HG03469 (cell line): ENCODE data around the gene CHRNA4.
"Not testable (repeated sequence)": the region's sequence is repeated elsewhere in the genome, so short reads cannot be mapped to it uniquely, and the experiment has no call there.

Source experiments
- ATAC-seq: cut with Tn5 transposase; IDR thresholded peaks from one replicate; pipeline ENCODE4 v1.9.1; 2021; ENCODE audit warnings: mild to moderate bottlenecking, moderate library complexity, moderate number of reproducible peaks; ENCODE audit not compliant: unreplicated experiment

The CHRNA4 gene

DNA sequence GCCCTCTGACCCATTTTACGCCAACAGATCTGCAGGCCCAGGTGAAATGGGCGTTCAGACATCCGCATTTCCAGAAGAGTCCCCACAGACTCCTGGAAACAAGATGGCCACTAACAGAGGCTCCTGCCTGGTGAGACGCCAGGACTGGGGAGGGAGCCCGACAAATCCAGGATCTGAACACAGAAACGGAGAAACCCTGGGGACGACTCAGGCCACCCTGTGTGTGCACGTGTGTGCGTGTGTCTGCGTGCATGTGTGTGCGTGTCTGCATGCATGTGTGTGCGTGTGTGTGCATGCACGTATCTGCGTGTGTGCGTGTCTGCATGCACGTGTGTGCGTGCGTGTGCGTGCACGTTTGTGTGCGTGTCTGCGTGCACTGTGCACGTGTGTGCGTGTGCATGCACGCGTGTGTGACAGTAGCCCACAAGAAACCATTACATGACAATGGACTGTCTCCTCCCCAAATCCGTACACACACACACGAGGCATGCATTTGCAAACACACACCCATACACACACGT, 24.9 kb downstream of the CHRNA4 start:
- no peak for ATAC-seq

DNA sequence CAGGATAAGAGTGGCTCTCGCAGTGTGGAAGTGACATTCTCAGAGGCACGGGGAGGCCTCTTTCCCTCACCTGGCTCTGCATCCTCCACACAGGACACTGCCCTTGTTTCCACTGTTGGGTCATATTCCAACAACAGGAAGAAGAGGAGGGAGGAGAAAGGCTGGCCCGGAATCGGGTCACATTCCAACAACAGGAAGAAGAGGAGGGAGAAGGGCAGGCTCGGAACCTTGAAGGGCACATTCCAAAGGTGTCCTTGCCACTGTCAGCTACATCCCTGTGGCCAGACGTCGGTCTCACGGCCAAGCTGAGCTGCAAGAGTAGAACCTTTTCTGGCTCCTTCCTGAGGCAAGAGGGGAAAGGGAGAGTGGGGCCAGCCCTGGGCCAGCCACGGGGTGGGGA, 25.4 kb downstream of the CHRNA4 start:
- ATAC-seq: no peak

DNA sequence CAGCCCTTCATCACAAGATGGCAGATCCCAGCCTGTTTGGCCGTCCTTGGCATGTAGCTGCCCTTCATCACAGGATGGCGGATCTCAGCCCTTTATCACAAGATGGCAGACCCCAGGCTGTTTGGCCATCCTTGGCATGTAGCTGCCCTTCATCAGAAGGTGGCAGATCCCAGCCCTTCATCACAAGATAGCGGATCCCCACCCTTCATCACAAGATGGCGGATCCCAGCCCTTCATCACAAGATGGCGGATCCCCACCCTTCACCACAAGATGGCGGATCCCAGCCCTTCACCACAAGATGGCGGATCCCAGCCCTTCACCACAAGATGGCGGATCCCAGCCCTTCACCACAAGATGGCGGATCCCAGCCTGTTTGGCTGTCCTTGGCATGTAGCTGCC, 26.1 kb downstream of the CHRNA4 start:
- ATAC-seq: not testable (repeated sequence)

DNA sequence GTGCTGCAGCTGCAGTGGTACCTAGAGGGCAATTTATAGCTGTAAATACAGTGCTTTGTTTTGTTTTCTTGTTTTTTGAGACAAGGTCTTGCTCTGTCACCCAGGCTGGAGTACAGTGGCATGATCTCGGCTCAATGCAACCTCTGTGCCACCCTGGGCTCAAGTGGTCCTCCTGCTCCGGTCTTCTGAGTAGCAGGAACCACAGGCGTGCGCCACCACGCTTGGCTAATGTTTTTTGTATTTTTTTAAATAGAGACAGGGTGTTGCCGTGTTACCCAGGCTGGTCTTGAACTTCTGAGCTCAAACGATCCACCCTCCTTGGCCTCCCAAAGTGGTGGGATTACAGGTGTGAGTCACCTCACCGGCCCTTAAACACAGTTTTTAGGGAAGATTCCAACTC, 26.8 kb downstream of the CHRNA4 start:
- ATAC-seq: no peak

DNA sequence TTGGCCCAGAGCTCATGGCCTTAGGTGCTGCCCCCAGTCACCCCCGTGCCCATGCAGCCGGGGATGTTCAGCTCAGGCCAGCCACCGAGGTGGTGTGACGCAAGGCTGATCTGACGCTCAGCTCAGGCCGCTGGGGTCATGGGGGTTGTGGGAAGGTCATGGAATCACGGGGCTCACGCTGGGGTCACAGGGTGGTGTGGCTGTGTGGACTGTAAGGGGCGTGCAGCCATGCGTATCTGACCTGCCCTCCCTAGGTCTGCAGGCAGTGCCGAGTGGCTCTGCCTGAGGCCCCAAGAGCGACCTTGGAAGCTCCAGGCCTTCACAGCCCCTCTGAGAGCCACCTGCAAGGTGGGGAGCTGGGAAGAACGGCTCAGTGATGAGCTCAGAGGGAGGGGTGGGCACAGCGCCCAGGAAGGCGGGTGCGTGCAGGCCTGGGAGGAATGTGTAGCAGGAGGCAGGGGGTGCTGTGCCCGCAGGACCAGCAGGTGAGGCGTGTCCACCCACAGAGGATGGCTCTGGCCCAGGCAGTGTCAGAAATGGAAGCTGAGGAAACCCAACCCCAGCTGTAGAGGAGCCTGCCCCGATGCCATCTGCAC, 27.8 kb downstream of the CHRNA4 start:
- no peak for ATAC-seq

DNA sequence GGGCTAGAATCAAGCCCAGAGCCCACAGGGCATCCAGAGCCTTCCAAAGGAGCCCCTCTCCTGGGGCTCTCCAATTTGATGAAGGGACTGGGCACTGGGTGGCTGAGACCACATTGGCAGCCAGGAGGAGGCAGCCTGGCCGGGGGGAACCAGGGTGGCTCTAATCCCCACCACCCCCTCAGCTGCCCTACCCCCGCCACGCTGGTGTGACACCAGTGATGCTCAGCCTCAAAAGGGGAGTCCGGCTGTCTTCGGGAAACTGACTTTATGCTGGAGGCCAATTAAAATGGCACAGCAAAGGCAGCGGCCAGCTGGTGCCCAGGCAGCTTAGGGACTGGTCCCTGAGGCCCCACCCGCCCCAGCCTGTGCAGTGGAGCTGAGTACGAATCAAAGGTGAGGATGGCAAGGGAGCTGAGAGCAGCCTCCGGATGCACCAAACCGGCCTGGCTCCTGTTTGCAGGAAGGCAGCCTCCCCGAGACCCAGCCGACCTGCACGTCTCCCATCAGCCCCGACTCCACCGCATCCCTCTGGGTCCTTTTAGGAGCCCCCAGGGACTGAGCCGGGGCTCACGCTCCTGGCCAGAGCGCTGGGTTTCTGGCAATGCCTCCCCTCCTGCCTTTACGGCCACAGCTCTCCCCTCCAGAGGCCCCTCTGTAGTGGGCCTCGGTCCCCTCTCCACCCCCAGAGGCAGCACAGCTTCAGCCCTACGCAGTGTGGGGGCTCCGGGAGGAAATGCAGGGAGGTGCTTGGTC, 28.5 kb downstream of the CHRNA4 start:
- no peak for ATAC-seq

DNA sequence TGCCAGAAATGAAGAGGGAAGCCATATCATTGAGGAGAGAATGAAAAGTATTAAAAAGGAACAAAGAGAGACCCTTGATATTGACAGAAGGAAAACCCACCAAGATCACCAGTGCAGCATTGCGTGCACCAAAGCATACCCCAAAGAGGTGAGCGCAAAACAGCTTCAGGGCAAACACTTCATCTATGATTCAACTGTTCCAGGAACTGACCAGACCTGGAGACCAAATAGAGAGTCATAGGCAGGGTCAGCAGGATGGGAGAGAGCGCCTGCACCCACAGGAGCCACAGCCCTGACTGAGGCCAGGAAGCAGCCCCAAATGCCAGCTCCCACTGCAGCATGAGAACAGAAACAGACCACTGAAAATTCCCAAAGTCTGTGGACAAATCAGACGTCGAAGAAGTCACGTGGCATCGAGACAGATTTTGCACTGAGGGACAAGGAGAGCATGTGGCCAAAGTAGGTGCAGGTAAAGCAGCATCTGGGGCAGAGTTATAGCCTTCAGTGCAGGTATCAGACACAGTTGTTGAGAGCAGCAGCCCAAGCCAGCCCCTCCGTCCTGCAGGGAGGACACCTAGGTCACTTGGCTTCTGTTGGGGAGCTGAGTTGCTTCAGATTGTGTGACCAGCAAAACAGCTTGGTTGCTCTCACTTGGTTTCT, 29.3 kb downstream of the CHRNA4 start:
- ATAC-seq: no peak

DNA sequence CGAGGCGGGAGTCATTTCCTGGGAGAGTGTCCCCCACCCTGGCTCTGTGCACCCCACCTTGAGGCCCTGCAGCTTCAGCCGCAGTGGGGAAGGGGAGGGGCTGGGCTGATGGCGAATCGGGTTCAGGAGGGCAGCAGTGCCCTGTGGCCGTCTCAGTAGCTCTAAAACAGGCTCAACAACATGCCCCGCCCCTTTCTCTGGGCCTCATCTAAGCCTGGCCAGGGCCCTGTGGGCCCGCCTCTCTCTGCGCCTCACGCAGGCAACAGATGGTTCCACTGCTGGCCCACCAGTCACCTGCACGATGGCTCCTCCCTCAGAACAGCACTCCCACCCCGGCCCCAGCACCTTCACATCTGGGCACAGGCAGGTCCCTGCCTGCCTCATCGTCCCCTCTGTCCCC, 30.2 kb downstream of the CHRNA4 start:
- ATAC-seq: no peak

DNA sequence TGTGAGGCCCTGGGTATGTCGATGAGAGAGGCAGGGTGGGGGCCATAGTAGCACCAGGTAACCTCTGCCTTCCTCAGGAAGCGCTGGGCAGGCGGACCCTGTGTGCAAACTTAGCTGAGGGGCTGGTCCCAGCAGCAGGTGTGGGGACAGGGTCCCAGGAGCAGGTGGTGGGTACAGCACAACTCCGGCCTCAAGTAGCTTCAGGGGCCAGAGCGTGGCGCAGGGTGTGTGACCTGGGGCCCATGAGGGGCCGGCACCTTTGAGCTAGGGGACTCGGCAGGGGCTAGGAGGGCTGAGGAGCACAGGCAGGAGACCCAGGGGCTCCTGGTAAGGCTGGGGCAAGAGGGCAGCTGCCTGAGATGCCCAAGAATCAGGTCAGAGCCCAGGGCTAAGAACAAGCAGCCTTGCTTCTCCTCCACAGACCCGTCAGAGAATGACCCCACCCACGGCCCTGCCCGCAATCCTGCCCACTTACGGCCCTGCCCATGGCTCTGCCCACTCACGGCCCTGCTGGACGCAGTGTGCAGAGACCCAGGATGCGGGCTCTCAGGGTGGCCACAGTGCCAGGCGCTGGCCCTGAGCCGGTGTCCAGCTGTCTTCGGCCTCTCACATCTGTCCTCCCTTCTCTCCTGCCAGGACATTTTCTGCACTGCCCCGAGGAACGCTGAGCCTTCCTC, 30.9 kb downstream of the CHRNA4 start:
- no peak for ATAC-seq

DNA sequence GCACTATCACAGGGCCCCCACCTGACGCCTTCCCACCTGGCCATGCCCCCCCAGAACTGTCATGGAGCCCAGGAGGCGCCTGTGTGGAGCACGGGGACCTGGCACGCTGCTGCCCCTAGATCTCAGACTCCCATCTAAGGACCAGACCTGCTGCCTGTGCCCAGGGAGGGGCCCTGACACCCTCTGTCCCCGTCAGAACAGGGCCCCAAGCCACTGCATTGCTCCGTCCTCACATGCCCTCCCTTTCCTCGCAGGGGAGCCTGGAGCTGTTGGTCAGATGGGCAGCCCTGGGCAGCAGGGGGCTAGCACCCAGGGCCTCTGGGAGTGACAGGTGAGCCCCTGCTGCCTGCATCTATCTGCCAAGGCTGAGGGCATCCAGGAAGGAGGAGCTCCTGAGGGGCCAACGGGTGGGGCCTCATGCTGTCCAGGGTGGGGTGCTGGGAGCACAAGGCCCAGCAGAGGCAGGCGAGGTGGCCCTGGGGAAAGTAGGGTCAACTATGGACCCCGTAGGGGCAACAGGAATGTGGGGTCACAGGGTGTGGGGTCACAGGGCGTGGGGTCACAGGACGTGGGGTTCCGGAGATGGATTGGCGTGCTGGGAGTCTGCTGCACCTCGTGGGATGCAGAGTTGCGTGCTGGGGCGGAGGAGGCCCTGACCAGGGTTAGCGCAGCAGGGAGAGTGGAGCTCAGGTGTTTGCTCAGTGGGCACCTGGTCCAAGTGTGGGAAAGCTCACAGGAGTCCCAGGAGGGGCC, 31.6 kb downstream of the CHRNA4 start:
- no peak for ATAC-seq

DNA sequence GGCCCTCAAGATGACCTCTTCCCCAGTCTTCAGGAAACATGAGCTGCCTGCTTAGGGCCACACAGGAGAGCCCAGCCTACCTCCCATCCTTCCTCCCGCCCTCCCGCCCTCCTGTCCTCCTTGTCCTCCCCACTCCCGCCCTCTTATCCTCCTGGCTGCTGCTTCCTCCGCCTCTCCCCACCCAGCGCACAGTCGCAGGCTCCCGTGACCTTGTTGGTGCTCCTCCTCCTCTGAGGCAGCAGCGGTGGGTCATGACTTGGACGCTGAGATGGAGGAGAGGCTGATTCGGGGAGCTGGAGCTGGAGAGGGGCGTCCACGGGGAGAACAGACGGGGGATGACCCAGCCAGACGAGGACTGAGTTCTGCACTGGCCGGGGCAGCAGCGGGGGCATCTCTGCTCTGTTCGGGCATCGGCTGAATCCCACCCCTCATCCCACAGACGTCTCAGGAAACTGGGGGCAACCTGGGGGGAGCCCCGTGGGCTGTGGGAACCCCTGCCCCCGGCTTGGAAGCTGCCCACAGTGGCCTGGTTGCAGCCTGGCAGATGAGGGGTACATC, 32.4 kb downstream of the CHRNA4 start:
- no peak for ATAC-seq

DNA sequence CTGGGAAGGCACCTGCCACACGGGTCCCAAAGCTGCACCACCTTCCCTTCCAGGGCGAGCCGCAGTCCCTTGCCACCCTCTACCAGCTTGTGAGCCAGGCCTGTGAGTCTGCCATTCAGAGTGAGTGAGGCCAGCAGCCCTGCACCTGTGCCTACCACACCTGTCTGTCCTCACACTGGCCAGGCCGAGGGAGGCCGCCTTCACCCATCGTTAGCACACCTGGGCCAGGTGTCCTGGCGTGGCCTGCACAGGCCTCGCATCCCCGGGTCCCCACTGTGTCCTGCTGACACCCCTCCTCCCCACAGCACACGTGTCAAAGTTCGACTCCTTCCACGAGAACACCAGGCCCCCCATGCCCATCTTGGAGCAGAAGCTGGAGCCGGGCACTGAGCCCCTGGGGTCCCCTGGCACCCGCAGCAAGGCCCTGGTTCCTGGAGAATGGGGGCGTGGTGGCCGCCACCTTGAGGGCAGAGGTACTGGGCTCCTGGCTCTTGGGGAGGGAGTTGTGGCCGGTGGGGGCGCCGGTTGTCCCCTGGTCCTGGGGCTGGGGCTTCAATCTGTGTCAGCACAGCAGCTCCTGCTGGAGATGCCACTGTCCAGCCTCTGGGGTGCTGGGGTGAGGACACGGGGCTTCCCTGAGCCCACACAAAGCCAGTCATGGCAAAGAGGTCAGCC, 33.0 kb downstream of the CHRNA4 start:
- ATAC-seq: no peak

DNA sequence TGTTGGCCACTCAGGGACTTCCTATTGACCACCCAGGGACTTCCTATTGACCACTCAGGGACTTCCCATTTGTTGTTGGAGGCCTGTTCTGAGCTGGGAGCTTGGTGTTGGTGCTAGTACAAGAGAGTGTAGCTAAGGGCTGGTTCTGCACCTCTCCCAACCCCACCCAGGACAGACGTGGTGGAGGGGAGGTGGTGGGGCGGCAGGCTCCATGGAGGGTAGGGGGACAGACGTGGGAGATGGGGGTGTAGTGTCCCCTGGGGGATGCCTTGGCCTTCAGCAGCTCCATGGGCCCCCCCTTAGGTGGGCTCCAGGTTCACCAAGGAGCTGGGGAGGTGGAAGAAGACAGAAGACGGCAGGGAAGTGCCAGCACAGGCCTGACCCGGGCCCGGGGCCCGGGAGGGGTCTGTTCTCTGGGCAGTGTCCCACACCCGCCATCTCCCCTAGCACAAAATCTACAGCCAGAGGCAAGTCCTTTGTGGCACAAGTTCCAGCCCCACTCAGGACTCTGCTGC, 33.9 kb downstream of the CHRNA4 start:
- ATAC-seq: no peak

DNA sequence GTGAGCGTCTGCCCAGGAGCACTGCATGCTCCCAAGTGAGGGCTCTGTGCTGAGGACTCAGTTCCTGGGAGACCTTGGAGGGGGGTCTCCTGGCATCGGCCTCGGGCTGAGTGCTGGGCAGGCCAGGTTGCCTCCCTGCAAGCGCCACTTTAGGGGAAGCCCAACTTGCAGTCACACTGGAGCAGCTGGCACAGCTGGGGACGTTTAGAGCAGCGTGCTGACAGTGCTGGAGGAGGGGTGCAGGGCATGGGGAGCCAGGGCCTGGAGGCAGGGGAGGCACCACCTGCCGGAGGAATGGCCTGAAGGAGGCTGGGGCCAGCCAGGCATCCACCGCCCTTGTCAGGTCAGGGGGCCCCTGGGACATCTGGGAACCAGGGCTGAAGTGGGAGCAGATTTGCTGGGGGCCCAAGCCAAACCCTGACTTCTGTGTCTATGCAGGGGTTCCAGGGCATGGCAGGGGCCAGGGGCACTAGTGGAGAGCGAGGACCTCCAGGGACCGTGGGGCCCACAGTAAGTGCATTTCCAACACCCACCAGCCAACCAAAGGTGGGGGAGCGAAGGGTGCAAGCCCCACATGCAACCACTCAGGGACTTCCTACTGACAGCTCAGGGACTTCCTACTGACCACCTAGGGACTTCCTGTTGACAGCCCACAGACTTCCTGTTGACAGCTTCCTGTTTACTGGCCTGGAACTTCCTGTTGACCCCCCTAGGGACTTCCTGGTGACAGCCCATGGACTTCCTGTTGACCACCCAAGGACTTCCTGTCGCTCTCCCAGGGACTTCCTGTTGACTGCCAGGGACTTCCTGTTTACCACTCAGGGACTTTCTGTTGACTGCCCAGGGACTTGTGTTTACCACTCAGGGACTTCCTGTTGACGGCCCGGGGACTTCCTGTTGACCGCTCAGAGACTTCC, 34.6 kb downstream of the CHRNA4 start:
- ATAC-seq: no peak

DNA sequence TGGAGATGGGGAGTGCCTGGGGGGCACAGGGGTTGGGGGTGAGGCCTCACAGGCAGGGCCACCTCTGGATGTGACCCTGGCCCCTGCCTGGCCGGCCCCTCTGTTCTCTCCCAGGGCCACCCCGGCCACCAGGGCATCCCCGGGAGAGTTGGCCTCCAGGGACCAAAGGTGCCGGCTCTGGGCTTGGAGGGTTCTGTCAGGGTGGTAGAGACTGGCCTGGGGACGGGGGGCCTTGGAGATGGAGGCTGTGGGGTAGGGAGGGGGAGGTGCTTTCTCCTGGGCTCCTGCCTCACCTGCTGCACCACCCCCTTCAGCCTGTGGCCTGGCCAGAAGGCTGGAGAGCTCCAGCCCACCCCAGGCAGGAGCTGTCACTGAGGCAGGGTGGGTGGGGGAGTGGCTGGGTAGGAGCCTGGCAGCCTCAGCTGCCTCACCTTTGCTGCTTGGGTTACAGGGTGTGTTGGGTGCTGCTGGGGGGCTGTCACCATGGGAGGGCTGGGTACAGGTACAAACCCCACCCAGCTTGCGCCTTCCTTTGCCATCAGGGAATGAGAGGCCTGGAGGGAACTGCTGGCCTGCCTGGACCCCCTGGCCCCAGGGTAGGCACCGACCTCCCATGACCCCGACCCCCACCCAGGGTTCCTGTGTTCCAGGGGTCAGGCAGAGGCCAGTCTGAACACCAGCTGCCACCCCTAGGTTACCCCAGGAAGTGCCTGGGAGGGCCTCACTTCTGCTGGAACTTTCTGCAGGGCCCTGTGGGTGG, 35.4 kb downstream of the CHRNA4 start:
- ATAC-seq: no peak

DNA sequence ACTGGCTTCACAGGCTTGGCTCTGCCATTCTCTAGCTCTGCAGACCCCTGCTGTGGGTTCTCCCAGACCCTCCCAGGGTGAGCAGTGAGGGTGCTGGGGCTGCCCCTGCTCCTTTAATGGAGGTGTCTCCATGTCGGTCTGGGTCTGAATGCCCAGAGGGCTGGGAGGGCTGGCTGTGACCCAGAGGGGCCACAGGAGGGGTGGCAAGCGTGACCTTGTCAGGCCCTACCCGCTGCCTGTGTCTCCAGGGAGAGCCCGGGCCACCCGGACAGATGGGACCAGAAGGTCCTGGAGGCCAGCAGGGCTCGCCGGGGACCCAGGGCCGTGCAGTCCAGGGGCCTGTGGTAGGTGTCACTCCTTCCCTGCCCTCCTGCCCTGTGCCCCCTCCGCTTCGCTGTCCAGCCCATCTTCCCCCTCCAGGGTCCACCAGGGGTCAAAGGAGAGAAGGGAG, 36.1 kb downstream of the CHRNA4 start:
- ATAC-seq: no peak

DNA sequence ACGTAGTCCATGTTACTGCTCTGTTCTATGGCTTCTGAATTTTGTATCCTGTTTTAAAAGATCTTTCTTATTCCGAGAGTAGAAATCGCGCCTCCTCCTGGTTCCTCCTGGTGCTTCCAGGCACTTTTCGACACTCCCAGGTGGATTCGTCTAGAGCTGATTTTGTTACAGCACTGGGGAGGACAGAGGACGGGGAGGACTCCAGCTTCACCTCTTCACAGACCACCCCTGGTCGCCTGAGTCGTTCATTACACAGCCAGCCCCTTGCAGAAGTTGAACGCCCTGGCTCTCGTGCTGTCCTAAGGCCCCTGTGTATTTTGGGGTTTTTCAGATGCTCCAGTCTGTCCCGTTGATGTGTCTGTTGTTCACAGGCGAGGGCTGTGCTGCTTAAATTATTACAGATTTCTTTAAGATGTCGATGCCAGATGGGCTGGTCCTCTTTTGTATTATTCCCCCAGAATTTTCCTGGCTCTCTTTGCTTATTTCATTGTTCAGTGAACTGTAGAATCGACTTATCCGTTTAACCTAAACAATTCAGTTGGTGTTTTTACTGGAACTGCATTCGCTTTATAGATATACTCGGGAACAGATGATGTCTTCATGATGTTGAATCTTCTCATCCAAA, 37.7 kb downstream of the CHRNA4 start:
- ATAC-seq: no peak
